DOHH2 (cell line): ENCODE data around the gene CMSS1.

ENCODE experiments used
- CTCF ChIP-seq: fragments of 200-600 bp; sonication (generic); IDR thresholded peaks from one replicate; pipeline ENCODE4 v1.5.1; 2014; ENCODE audit warnings: antibody characterized with exemption, mild to moderate bottlenecking, low read depth, low read length; ENCODE audit not compliant: poor library complexity, severe bottlenecking
- EZH2phosphoT487 ChIP-seq: fragments of 200-600 bp; sonication (generic); IDR thresholded peaks from 2 replicates; pipeline ENCODE4 v1.6.1; 2017; ENCODE audit warnings: borderline replicate concordance, mild to moderate bottlenecking, antibody characterized with exemption, low read length, moderate library complexity, mixed read lengths

GRCh38 chr3:100140976-100141375, 323.3 kb downstream of the CMSS1 start:
- TF ChIP-seq CTCF (no peak), EZH2phosphoT487 (no peak)
